ENCODE data around the gene FGD4.
"Not testable (repeated sequence)": the region's sequence is repeated elsewhere in the genome, so short reads cannot be mapped to it uniquely, and the experiment has no call there.

FGD4 gene

DNA sequence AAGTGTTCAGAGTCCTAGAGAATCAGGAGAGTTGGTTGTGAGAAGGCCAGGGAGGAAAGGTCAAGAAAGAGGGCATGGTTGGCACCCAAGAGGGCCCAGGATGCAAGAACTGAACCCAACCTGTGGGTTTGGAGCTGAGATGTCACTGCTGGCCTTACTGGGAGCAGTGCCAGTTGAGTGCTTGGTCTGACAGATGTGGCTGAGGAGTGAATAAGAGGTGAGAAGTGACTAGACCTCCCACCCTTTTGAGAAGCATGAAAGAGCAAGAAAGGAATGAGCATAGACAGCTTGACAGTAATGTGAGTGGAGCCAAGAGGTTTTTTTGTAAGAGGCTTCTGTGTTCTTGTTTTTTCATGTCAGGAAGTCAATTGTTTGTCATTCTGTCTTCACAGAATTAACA, 95.3 kb downstream of the FGD4 start:
- DNase-seq (ENCODE audit: low read depth in 2 of 2): no peak

DNA sequence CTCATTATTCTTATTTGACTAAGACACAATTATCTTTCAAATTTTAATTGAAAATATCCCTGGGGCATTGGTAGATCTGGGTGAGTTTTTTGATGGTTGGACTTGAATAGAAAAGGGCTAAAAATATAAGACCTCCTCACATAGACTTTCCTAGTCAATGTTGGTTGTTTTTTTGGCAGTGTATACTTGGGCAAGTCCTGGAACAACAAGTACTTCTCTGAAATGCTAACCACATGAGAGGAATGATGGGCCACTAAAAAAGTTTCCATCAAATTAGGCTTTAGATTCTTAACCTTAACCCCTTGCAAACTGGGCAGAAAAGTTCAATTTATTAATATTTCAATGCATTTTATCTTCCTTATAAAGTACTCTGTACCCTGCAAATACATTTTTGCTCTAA, 97.6 kb downstream of the FGD4 start:
- no peak for DNase-seq (ENCODE audit: low read depth in 2 of 2)

DNA sequence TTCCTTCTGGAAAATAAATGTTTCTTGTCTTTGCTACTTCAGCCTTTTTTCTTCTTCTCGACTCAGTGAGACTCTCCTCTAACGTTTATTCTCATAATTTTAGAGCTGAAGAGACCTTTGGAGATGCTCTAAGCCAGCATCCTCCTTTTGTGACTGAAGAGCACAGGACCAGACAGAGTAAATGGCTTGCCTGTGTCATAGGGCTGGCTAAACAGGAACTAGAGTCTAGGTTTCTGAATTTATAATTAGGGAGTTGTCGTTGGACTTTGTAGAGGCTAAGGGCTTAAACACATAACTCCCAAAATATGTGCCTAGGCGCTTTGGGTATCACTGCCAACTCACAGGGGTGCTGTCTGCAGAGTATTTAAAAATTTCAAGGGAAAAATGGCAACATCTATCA, 98.5 kb downstream of the FGD4 start:
- DNase-seq (ENCODE audit: low read depth in 2 of 2): no peak

DNA sequence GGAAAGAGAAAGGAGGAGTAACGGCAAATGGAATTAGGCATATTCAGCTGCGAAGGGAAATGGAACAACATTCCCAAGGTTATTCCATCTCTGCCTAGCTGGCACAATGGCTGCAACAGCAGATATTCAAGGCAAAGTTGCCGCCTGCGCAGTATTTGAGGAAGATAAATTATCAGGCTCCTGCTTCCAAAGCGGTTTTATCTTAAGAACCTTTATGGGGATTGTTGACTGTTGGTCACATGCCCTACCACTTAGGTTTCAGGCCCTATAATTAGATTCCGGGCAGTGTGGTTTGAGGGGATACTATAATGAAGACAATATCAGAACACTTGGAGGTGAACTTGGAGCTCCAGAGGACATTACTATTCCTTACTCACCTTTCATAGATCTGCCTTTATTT, 99.7 kb downstream of the FGD4 start:
- DNase-seq (ENCODE audit: low read depth in 2 of 2): no peak

DNA sequence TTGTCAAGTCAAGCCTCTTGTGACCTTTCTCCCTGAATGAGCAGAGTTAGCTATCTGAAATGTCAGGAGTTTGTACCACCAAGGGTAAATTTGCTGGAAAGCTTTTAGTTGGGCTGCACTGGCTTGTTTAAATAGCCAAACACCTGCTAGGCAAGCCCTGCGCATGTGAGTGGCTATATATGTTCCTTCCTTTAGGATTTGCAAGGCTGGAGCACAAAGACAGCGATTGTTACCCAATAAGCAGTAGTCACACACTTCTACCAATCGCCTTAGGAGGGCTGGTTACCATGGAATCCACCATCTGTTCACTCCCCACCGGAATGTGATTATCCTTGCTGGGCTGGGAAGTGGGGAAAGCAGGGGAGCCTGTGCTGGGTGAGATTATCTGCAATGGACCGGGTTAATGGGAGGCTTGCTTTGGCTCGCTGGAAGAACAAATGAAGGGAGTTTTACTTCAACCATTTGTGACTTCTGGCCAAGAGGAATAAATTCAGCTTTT, 102.5 kb downstream of the FGD4 start:
- DNase-seq (ENCODE audit: low read depth in 2 of 2): no peak

DNA sequence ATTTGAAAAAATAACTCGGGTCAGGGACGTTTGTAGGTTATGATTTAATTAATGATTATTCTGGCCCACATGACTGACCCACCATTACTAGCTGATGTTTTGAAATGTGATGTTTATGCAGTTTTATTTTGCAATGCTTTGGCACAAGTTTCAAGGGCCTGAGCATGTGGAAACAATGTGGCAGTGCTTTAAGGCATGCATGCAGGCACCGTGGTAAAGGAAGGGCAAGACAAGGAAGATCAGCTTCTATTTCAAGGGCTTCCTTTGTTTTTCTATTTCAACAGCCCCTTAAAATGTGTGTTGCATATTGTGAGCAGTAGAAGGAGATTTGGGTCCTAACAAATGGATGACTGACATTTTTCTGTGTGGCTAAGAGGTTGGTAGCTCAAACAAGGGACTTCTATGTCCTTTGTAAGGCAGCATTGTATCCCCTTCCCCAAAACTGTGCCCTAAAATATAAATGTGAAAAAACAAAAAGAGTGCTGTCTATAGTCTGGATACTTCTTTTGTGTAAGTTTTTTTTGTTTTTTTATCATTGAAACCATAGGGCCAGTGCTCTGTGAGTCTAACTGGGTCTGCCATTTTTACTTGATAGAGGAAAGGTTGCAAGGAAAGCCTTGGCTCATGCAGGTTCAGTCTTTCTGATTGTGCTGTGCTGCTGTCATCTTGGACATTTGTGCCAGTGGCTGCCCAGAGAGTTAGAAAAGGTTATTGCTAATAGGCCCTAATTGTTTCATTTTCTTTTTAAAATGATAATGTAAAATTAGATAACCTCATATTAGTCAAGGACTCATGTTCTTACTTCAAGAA, 103.5 kb downstream of the FGD4 start:
- no peak for DNase-seq (ENCODE audit: low read depth in 2 of 2)

DNA sequence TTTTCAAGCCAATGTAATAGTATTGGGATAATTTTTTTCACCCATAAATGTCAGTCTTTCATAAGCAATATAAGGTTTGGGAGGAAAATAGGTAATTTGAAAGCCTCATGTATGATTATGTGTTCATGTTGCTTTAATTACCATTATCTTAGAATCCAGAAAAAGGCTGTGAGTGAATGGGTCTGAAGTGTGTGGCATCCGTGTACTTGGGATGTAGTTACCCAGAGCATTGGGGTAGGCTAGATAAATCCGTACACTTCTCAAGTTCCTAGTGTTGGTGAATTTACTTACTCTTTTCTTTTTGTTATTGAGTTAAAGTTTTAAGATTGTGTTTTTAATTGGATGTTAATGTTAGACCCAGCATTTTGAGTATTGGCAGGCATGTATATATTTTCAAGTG, 104.4 kb downstream of the FGD4 start:
- DNase-seq (ENCODE audit: low read depth in 2 of 2): no peak

DNA sequence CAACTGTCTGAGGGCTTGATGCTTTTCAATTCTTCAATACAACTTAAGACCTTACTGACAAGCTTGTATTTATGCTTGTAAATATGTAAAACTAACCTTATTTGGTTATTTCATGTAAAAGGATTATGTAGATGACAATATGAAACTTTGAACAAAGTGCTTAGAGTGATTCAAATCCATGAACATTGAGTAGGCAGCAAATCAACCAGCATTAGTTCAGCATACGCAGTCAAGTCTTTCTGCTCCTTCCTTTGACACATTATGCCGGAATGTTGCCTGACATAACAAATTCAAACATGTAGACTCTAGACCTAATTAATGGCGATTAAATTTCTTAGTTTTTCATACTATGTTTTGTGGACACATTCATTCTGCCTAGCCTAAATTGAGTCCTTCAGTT, 105.2 kb downstream of the FGD4 start:
- DNase-seq (ENCODE audit: low read depth in 2 of 2): no peak

DNA sequence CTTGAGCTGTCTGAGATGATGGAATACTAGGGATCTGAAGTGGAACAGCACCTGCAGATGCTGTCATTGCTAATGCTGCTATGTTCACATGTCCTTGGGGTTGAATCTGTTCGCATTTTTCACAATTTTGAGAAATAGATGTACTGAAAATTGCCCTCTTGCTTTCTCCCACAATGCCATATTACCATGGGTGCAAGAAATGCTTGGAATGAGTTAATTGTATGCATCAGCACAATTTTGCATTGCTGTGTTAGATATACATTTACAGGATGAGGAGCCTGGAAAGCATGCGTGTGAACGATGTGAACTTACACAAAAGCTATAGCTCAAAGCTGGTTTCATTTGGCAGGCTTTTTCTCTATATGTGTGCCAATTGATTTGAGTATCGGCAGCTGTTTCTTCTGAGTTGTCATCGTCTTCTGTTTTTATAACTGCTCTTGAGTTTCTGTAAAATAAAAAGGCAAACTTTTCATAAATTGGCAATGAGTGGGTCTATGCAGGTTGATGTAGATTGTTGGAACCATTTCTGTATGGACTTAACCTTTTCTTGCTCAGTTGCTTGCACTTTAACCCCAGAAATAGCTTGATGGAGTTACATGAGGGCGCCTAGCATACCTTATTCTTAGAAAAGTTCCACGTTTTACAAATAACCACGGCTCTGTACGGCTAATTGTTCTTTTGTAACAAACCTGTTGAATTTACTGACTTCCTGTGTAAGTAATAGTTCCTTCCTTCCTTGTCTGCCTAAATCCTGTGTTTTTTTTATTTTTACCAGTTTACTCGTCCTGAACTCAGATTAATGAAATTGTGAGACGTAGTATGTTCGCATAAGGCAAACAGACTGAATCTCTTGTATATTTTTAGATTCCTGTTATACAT, 105.9 kb downstream of the FGD4 start:
- DNase-seq (ENCODE audit: low read depth in 2 of 2): no peak

DNA sequence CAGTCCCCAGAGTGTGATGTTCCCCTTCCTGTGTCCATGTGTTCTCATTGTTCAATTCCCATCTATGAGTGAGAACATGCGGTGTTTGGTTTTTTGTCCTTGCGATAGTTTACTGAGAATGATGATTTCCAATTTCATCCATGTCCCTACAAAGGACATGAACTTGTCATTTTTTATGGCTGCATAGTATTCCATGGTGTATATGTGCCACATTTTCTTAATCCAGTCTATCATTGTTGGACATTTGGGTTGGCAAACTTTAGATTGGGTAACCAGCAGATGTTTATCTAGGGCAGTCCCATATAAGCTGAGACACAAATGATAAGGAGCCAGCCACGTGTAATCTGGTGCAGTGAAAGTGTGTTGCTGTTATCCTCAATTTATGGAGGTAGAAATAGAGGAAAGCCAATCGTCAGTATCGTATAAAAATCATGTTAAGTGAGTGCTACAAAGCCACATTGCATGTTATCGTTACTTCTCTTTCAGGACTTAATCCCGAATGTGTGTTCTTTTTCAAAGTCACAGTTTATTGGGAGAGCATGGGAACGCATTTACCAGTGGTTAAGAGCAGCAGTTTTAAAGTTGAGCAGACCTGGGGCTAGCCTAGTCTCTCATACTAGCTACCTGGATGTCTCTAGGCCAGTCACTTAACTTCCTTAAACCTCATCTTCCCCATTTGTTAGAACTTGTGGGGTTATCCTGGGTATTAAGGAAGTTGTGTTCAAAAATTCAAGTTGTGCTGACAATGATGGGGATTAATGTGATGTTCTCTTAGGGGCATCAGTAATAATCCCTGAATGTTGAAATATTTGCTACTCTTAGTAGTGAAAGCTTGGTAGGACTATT, 108.0 kb downstream of the FGD4 start:
- not testable (repeated sequence) for DNase-seq (ENCODE audit: low read depth in 2 of 2)

DNA sequence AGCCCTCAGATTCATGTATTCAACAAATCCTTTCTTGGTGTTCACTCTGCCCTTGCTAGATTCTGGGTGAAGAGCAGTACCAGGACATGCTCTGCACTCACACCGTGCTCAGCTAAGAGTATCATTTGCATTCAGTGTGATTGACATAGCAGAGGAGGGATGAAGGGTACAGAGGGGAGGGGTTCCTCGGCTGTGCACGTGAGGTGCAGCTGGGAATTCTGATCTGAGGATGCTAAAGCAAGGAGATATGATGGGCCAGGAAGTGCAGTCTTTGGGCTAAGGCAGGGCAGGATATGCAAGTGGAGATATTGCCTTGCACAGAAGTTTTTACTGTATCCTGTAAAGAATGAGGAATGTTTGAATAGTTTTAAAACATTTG, 108.6 kb downstream of the FGD4 start:
- no peak for DNase-seq (ENCODE audit: low read depth in 2 of 2)

DNA sequence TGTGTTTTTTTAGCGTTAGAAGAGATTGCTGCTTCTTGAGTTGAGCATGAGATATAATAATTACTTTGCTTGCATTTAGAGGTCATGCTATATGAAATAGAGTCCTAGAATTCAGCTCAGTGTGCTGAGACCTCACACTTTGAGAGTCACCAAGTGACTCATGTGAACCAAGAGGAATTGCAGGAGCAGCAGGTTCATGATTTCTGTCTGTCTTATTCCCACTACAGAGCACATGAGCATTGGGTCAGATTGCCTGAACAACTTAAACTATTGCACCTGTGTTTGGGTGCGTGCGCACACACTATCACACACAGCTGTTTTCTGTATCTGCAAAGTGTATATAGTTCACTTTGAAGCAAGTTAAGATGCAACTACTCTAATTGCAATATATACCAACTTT, 109.3 kb downstream of the FGD4 start:
- DNase-seq (ENCODE audit: low read depth in 2 of 2): no peak

DNA sequence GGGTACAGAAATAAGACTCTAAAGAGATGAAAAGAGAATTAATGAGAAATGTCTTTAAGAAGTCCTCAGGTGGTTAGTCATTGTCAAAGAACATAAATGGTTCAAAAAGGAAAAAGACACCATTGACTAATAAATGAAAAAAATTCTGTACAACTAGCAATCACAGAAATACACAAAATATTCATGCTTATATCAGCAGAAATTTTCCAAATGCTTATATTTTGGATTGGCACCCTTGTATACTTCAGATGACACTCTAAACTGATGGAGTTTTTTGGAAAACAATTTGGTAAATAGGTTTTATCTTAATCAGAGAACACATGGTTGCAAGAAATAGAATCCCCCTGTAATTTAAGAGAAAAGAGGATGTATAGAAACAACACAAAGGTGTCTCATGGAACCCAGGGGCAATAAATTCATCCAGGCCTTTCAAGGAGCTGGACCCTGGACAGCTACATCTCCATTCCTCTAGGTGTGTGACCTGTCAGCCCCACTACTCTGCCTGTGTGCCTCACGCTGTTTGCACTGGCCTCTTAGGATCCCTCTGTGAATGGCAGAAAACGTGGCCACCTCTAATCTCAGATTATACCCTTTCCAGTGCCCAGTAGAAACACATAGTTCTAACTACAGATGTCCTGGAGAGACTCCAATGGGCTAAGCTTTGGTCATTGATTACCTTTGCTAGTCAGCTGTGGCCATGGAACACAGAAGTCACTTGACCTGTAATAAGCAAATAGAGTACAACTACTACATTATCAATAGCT, 110.2 kb downstream of the FGD4 start:
- DNase-seq (ENCODE audit: low read depth in 2 of 2): no peak

DNA sequence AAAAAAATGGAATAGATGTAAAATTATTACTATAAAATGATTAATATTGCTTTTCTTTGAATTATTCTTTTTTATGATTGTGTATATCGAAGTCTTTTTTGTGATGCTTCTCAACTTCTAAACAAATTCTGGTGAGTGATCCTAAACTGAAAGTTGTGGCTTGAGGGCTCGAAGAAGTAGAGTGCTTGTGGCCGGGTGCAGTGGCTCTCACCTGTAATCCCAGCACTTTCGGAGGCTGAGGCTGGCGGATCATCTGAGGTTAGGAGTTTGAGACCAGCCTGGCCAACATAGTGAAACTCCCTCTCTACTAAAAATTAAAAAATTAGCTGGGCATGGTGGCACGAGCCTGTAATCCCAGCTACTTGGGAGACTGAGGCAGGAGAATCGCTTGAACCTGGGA, 112.6 kb downstream of the FGD4 start:
- DNase-seq (ENCODE audit: low read depth in 2 of 2): not testable (repeated sequence)

DNA sequence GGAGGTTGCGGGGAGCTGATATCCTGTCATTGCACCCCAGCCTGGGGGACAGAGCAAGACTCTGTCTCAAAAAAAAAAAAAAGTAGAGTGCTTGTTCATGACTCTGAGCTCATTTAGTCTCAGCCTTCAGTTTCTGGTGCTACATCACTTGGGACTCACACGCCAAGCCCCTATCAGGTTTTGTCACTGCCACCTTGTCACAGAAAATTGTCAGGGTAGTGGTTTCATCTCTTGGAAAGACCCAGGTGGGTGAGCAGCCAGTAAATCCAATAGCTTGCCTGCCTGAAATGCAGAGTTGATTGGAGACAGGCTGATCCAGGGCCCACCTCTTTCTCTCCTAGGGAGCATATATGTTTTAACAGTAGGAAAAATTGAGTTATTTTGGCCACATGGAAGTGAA, 113.0 kb downstream of the FGD4 start:
- DNase-seq (ENCODE audit: low read depth in 2 of 2): no peak

DNA sequence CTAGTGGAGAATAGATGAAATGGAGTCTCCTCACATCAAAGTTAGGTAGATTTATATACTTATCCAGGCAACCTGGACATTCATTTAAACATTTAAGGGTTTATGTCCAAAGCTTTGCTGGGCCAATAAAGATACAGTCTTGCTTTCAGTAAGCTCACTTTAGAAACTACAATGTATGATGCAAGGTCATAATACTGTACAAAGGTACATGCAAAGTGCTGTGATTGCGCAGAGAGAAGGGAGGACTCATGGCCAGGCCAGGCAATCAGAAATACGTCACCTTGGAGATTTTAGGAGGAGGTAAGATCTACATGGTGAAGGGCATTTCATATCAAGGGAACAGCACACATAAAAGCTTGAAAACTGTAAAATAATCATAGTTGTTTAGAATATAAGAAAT, 113.6 kb downstream of the FGD4 start:
- no peak for DNase-seq (ENCODE audit: low read depth in 2 of 2)

DNA sequence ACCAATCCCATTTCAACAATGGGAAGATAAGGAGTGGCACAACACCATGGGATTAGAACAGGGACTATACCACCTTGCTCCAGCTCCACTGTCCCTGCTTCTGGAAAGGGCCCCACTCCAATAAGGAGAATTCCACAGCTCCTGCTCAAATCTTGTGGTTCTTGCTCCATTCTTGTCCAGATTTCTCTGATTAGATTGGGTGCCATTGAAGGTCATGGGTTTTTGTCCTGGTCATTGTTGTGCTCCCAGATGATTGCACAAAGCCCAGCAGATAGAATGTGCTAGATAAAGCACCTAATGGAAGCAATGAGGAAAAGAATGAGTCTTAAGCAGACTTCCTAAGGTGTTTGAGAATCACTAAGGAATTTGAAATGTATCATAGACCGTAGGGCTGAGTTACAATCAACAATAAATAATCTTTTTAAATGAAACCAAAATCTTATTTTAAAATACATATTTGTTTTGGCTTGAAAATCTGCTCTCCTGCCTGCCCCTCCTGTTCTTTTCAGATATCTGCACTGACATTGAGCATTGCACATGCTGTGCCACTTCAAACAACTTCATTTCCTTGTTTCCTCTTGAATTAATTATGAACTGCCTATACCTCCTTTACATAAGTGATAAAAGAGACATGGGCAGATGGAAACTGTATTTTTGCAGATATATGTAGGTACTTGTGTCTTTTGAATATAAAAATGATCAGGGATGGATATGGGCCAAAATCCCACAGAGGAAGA, 115.9 kb downstream of the FGD4 start:
- no peak for DNase-seq (ENCODE audit: low read depth in 2 of 2)

DNA sequence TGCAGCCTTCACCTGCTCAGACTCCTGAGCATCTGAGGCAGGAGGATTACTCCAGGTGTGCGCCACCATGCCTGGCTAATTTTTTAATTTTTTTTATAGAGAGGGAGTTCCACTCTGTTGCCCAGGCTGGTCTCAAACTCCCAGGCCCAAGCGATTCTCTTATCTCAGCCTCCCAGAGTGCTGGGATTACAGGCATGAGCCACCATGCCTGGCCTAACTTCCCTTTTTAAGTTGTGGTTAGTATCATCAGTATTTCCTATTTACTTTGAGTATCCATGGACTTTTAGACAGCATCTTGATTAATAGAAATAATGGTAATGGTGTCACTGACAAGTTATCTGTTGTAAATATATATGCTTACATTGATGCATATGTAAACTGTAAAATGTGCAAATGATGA, 116.9 kb downstream of the FGD4 start:
- DNase-seq (ENCODE audit: low read depth in 2 of 2): no peak

DNA sequence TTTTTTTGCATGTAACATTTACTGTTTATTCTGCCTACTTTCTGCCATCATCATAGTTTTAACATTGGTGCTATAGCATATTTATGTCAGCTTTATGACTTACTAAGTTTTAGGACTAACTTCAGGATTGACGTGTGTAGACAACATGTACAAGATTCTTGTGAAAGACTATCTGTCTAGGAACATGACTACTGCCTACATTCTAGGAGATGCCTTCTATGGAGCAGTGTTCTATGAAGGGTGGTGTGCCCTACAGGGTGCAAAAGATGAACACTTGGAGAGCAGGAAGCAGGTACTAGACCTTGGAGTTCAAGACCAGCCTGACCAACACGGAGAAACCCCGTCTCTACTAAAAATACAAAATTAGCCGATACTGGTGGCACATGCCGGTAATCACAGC, 118.6 kb downstream of the FGD4 start:
- no peak for DNase-seq (ENCODE audit: low read depth in 2 of 2)

DNA sequence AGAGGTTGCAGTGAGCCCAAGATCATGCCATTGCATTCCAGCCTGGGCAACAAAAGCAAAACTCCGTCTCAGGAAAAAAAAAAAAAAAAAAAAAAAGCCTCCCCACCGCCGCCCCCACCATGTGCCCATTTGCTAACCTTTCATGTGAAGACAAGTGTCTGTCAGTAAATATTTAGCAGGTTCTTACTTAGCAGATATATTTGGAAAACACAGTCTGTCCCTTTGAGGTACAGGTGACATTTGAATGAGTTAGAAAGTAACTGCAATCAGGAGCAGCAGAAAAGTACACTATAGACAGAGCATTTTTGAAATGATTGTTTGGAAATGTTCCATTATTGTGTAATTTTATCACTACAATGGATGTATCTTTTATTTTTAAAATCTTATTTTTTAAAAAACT, 119.7 kb downstream of the FGD4 start:
- no peak for DNase-seq (ENCODE audit: low read depth in 2 of 2)
